ENCODE measurements around the gene GCAT. TPM values are rescaled to one million over a fixed set of nuclear protein-coding genes. Genes with fewer than 3 reads are reported as not detected.

The GCAT gene
- polyA plus RNA-seq, 6 donors from 2014 or later: not detected

DNA sequence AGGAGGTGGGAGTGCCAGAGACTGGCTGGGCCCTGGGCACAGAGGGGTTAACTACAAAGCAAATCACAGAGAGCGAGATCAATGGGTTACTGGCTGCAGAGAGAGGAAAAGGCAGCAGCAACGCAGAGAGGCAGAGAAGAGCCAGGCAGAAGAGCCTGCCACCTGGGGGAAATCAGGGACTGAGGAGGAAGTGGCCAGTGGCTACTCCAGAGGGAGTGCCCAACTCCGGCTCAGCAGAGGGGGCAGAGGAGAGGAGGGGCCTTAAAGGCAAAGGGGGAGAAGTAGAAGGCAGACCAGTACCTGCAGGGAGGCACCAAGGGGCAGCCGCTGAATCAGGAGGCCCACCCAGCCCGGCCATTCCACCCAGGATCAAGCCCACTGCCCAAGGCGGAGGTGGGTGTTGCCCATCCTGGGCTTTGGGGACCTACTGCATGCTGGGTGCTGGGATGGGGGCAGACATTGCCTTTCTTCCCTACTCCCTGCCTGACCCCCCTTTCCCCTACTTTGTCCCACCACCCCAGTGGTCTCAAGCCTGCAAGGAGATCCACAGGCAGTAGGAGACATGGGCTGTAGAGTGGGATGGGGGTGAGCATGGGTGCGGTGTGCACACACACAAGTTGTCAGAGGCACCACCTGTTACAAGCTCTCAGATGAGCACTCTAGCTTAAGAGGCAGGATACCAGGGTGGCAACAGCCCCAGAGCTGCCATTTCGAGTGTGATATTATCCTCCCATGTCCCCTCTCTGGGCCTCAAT, 14.5 kb downstream of the GCAT start:
- Mint-ChIP-seq H3K4me1 (peaks cover 7 to 23% (median 22%) of the 10 kb centered on the region in 3 donors), H3K9me3 (no peaks in the 10 kb centered on the region), H3K27me3 (peaks cover 19 to 71% (median 34%) of the 10 kb centered on the region in 3 donors), H3K36me3 (no peaks in the 10 kb centered on the region), H3K4me3 (peak overlapping the region in 2 of 8 donors; percentile 44 to 58), H3K27ac (no peak overlapping the region)
- ATAC-seq (ENCODE audit: low read depth in 2 of 2) (no peak), DNase-seq (no peak)

DNA sequence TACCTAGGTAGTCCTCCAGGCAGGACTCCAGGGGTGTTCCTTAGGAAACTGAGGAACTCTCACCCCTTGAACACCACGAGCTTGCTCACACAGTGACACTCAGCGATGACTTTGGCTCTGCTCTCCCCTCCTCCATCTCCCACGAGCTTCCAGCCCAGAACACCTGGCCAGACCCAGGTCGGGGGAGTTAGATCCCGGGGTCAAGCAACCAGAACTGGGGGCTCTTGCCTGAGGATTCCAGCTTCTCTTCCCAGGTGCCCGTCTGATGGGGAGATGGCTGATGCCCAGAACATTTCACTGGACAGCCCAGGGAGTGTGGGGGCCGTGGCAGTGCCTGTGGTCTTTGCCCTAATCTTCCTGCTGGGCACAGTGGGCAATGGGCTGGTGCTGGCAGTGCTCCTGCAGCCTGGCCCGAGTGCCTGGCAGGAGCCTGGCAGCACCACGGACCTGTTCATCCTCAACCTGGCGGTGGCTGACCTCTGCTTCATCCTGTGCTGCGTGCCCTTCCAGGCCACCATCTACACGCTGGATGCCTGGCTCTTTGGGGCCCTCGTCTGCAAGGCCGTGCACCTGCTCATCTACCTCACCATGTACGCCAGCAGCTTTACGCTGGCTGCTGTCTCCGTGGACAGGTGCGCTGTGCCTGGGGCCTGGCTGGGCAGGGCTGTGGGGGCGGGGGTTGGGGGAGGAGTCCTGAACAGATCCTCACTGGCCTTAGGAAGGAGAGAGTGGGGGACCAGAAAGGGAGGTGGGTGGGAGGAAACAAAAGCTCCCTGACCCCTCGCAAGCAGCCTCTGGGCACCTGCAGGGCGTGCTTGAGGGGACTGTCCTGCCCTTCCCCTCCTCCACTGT, 15.6 kb downstream of the GCAT start, which contains the start of gene GALR3:
Gene GALR3, plus strand, starts transcription at position 249 of the 852 bp plus-strand sequence. Its CDS starts 25 bp downstream, at position 274.
- H3K27ac Mint-ChIP-seq: no peak within 1 kb of the TSS
- peak within 1 kb of the TSS in 4 of 8 donors; percentile 9 to 62 (median 60) for H3K4me3 Mint-ChIP-seq
- peaks cover 0 to 5% of the 10 kb centered on the region in 2 donors for H3K36me3 Mint-ChIP-seq
- no peak for DNase-seq
- no peaks in the 10 kb centered on the region for H3K9me3 Mint-ChIP-seq
- ATAC-seq (ENCODE audit: low read depth in 2 of 2): no peak
- peaks cover 16 to 64% (median 34%) of the 10 kb centered on the region in 3 donors for H3K27me3 Mint-ChIP-seq
- H3K4me1 Mint-ChIP-seq: peaks cover 4 to 18% (median 11%) of the 10 kb centered on the region in 3 donors

DNA sequence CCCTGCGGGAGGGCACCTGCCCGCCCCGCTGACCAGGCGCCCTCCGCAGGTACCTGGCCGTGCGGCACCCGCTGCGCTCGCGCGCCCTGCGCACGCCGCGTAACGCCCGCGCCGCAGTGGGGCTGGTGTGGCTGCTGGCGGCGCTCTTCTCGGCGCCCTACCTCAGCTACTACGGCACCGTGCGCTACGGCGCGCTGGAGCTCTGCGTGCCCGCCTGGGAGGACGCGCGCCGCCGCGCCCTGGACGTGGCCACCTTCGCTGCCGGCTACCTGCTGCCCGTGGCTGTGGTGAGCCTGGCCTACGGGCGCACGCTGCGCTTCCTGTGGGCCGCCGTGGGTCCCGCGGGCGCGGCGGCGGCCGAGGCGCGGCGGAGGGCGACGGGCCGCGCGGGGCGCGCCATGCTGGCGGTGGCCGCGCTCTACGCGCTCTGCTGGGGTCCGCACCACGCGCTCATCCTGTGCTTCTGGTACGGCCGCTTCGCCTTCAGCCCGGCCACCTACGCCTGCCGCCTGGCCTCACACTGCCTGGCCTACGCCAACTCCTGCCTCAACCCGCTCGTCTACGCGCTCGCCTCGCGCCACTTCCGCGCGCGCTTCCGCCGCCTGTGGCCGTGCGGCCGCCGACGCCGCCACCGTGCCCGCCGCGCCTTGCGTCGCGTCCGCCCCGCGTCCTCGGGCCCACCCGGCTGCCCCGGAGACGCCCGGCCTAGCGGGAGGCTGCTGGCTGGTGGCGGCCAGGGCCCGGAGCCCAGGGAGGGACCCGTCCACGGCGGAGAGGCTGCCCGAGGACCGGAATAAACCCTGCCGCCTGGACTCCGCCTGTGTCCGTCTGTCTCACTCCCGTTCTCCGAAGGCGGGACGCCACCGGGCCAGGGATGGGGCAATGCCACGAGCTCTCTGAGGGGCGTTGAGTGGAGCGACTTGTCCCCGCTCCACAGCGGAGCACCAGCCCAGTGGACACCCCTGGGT, 17.2 kb downstream of the GCAT start:
- ATAC-seq (ENCODE audit: low read depth in 2 of 2): peak; percentile 14 to 28
- Mint-ChIP-seq H3K27ac (no peak overlapping the region), H3K36me3 (peaks cover 0 to 5% of the 10 kb centered on the region in 2 donors), H3K4me1 (peaks cover 4 to 12% (median 4%) of the 10 kb centered on the region in 3 donors), H3K9me3 (no peaks in the 10 kb centered on the region), H3K27me3 (peaks cover 16 to 51% (median 34%) of the 10 kb centered on the region in 3 donors), H3K4me3 (peak overlapping the region in 7 of 8 donors; percentile 25 to 84 (median 42))
- DNase-seq: no peak

DNA sequence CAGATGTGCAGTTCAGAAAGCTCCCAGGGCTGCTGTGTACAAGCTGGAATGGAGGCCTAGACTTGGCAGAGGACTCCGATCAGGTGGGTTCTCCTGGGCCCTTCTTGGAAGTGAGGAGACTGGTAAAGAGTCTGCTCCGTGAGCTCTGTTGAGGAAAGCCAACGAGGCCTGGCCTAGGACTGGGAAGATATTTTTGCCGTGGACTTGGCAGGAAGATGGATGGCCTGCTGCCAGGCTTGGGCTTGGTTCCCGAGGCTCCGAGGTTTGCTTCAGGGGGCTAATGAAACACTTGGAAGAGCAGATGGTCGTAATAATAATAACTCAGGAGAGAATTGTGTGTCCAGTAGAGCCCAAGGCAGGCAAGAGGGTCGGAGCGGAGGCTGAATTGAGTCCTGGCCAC, 19.3 kb downstream of the GCAT start:
- H3K36me3 Mint-ChIP-seq: peaks cover 0 to 5% of the 10 kb centered on the region in 2 donors
- H3K4me1 Mint-ChIP-seq: peaks cover 4 to 7% (median 7%) of the 10 kb centered on the region in 3 donors
- peaks cover 12 to 31% (median 20%) of the 10 kb centered on the region in 3 donors for H3K27me3 Mint-ChIP-seq
- no peaks in the 10 kb centered on the region for H3K9me3 Mint-ChIP-seq
- ATAC-seq (ENCODE audit: low read depth in 2 of 2) (no peak), DNase-seq (no peak)
- H3K4me3 Mint-ChIP-seq: no peak overlapping the region
- H3K27ac Mint-ChIP-seq: peak overlapping the region in 2 of 6 donors; percentile 53 to 71

DNA sequence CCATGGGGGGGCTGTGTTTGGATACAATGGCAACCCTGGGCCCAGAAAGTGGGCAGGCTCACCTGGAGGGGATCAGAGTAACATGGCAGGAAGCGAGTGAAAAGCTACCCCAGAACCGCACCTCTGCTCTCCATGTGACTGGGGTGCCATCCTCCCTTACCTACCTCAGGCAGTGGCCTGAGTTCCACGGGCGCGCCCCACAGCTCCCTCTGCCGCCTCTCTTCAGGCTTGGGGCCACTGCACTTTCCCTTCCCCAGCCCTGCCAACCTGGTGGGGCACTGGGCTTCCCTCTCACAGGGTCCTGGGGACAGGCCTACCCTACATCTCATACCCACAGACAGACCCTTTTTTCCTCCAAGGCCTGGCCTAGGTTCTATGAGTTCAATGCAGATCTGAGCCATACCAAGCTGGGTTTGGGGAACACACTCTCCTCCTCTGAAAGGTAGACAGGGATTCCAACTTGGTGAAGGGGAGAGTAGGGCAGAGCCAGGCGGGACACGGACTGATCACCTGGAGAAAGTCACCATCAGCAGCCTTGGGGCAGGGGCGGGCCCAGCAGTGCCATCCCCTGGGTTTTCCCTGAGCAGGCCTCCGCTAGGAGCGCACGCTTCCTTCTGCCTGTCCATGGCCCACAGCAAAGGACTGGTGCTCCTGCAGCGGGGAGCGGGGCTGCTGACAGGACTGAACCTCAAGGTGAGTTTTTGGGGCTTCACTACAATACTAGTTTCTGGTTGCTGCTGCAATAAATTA, 22.5 kb downstream of the GCAT start:
- no peaks in the 10 kb centered on the region for H3K9me3 Mint-ChIP-seq
- no peak for DNase-seq
- peaks cover 5 to 7% (median 7%) of the 10 kb centered on the region in 3 donors for H3K27me3 Mint-ChIP-seq
- no peak for ATAC-seq (ENCODE audit: low read depth in 2 of 2)
- H3K27ac Mint-ChIP-seq: no peak overlapping the region
- peaks cover 0 to 5% of the 10 kb centered on the region in 2 donors for H3K36me3 Mint-ChIP-seq
- H3K4me1 Mint-ChIP-seq: peaks cover 2 to 7% (median 4%) of the 10 kb centered on the region in 3 donors
- no peak overlapping the region for H3K4me3 Mint-ChIP-seq

DNA sequence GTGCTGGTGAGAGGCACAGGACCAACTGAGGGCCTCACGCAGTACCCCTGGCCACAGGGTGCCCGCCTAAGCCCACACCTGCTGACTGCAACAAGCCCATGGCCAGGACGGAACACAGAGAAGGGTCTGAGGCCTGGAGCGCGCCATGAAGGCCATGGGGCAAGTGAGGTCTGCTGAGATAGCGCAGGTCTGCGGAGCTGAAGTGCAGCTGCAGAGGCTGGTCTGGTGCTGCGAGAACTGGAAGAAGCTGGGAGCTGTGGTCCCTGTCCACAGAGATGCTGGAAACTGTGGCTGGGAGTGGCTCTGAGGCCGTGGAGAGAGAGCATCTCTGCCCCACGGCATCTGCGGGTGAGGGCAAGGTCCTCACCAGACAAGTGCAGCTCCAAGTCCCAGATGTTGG, 23.7 kb downstream of the GCAT start:
- peaks cover 0 to 5% of the 10 kb centered on the region in 2 donors for H3K36me3 Mint-ChIP-seq

DNA sequence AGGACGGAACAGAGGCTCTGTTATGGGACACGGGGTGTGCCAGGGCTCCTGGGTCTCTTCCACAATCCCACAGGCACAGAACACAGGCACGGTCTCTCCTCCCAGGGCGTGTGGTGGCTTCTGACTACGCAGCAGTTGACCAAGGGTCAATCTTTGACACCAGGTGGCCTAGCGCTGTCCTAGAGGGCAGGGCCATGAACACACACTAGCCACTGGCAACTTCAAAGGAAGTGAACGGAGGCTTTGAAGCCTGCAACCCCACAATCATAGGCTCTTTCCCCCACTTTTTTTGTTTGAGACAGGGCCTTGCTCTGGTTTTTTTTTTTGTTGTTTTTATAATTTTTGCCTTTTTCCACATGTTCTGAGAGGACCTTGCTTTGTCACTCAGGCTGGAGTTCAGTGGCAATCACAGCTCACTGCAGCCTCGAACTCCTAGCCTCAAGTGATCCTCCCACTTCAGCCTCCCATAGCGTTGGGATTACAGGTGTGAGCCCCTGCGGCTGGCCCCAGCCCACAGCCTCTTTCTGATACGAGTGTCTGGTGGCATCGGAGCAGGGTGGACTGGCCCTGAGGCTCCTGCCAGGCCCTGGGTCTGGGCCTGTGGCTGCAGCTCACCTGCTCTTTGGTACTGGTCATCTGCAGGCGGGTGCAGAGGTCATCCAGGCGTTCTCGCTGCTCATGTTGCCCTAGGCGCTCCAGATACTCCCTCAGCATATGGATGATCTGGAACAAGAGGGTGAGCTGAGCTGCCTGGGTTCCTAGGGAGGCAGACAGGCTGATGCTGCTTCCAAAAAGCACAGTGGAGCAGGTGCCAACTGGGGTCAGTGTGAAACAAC, 24.5 kb downstream of the GCAT start:
- Mint-ChIP-seq H3K36me3 (peaks cover 0 to 5% of the 10 kb centered on the region in 2 donors), H3K27ac (no peak overlapping the region)

More for the DNA sequence above, 23.7 kb downstream of the GCAT start:
- DNase-seq: no peak
- no peaks in the 10 kb centered on the region for H3K9me3 Mint-ChIP-seq
- H3K27ac Mint-ChIP-seq: no peak overlapping the region
- ATAC-seq (ENCODE audit: low read depth in 2 of 2): no peak
- no peaks in the 10 kb centered on the region for H3K27me3 Mint-ChIP-seq
- peaks cover 0 to 3% (median 0%) of the 10 kb centered on the region in 3 donors for H3K4me1 Mint-ChIP-seq
- H3K4me3 Mint-ChIP-seq: no peak overlapping the region

DNA sequence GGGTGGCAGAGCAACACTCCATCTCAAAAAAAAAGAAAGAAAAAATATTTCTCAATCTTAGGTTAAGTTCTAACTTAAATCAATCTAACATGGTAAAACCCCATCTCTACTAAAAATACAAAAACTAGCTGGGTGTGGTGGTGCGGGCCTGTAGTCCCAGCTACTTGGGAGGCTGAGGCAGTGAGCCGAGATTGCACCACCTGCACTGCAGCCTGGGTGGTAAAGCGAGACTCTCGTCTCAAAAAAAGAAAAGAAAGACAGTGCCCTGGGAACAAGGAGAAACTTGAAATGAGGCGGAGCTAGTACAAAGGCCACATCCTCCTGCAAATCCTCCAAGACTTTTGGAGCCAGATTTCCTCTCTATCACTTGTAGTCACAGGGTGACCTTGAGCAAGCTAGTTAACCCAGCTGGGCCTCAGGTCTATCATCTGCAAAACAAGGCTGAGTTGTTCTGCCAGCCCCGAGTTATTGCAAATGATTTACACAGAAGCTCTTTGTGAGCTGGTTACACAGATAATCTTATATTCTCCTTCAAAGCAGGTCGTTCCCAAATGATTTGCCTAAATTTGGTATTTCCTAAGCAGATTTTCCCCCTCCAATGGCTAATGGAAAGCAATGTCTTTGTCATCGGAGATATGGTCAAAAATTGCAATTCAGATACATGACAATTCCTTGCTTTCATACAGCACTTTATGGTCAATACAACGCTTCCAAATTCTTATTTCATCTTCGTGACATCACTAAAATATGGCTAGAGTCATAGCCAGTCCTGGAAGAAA, 34.5 kb downstream of the GCAT start:
- Mint-ChIP-seq H3K4me3 (peak overlapping the region in 7 of 8 donors; percentile 60 to 91 (median 79)), H3K9me3 (no peaks in the 10 kb centered on the region), H3K36me3 (no peaks in the 10 kb centered on the region), H3K4me1 (peaks cover 7 to 28% (median 13%) of the 10 kb centered on the region in 3 donors), H3K27ac (peak overlapping the region in 2 of 6 donors; percentile 3 to 82), H3K27me3 (no peaks in the 10 kb centered on the region)
- DNase-seq (no peak), ATAC-seq (ENCODE audit: low read depth in 2 of 2) (no peak)

More for the DNA sequence above, 24.5 kb downstream of the GCAT start:
- peak overlapping the region in 1 of 8 donors; percentile 42 for H3K4me3 Mint-ChIP-seq
- H3K4me1 Mint-ChIP-seq: peaks cover 0 to 3% (median 0%) of the 10 kb centered on the region in 3 donors
- H3K9me3 Mint-ChIP-seq: no peaks in the 10 kb centered on the region
- ATAC-seq (ENCODE audit: low read depth in 2 of 2) (no peak), DNase-seq (no peak)
- H3K27me3 Mint-ChIP-seq: no peaks in the 10 kb centered on the region

DNA sequence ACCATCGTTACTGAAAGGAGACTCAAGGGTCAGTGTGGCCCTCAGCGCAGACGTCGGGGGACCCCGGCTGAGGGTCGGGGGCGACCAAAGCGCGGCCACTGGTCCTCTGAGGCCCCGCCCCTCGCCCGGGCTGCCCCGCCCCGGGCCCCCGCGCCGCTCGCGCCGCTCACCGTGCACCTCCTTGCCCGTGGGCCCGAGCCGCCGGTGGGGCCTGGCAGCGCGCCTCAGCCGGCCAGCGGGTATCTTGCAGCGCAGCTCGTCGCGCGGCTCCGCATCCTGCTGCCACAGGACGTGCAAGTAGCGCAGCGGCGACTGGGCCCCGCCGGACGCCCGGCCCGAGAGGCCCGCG, 36.0 kb downstream of the GCAT start:
- Mint-ChIP-seq H3K36me3 (no peaks in the 10 kb centered on the region), H3K27ac (peak overlapping the region in 4 of 6 donors; percentile 65 to 93 (median 82)), H3K27me3 (no peaks in the 10 kb centered on the region), H3K4me3 (peak overlapping the region; percentile 82 to 95 (median 88)), H3K9me3 (peaks cover 0 to 2% (median 0%) of the 10 kb centered on the region in 7 donors), H3K4me1 (peaks cover 14 to 36% (median 23%) of the 10 kb centered on the region in 3 donors)
- DNase-seq (no peak), ATAC-seq (ENCODE audit: low read depth in 2 of 2) (peak; percentile 29 to 34)

DNA sequence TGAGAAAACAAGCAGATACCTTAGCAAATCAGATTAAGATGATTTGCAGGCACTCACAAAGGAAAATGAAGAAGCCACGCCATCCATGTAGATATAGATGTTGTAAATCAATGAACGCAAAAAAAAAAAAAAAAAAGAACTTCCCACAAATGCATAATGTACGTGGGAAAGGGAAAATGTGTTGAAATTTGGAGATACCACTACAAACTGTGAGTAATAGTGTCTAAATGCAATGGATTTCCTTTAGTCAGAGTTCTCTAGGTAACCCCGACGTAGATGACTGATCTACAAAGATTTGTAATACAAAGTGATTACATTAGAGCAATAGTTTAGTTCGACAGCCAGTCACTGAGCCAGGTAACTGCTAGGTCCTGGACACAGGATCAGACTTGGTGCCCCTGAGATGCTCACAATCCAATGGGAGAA, 37.2 kb downstream of the GCAT start:
- H3K36me3 Mint-ChIP-seq: no peaks in the 10 kb centered on the region
- peaks cover 23 to 46% (median 35%) of the 10 kb centered on the region in 3 donors for H3K4me1 Mint-ChIP-seq
- peak overlapping the region; percentile 82 to 95 (median 89) for H3K4me3 Mint-ChIP-seq
- peak overlapping the region; percentile 51 to 92 (median 84) for H3K27ac Mint-ChIP-seq
- no peaks in the 10 kb centered on the region for H3K27me3 Mint-ChIP-seq
- DNase-seq (no peak), ATAC-seq (ENCODE audit: low read depth in 2 of 2) (no peak)
- H3K9me3 Mint-ChIP-seq: peaks cover 0 to 3% (median 0%) of the 10 kb centered on the region in 7 donors

DNA sequence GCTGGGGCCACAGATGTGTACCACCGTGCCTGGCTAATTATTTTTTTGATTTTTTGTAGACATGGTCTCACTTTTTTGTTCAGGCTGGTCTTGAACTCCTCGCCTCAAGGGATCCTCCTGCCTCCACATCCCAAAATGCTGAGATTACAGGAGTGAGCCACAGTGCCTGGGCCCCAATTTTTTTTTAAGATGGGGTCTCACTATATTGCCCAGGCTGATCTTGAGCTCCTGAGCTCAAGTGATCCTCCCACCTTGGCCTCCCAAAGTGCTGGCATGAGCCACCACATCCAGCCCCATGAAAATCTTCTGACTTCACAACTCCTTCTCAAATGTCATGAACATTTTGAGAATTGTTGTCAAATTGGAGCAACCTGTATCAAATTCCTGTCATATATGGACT, 38.7 kb downstream of the GCAT start:
- Mint-ChIP-seq H3K27ac (no peak overlapping the region), H3K4me1 (peaks cover 29 to 58% (median 45%) of the 10 kb centered on the region in 3 donors), H3K9me3 (peaks cover 0 to 3% (median 0%) of the 10 kb centered on the region in 7 donors), H3K4me3 (peak overlapping the region in 4 of 8 donors; percentile 32 to 88 (median 53)), H3K36me3 (no peaks in the 10 kb centered on the region), H3K27me3 (no peaks in the 10 kb centered on the region)
- DNase-seq (no peak), ATAC-seq (ENCODE audit: low read depth in 2 of 2) (no peak)
